IPS-11a (cell line): ENCODE data around the gene RAB34.

ENCODE experiments used
- H3K4me3 ChIP-seq: one replicate; pipeline ENCODE4 v1.5.1; 2013; ENCODE audit warnings: low read depth, low read length, control low read depth

Gene RAB34, protein sequence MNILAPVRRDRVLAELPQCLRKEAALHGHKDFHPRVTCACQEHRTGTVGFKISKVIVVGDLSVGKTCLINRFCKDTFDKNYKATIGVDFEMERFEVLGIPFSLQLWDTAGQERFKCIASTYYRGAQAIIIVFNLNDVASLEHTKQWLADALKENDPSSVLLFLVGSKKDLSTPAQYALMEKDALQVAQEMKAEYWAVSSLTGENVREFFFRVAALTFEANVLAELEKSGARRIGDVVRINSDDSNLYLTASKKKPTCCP

DNA sequence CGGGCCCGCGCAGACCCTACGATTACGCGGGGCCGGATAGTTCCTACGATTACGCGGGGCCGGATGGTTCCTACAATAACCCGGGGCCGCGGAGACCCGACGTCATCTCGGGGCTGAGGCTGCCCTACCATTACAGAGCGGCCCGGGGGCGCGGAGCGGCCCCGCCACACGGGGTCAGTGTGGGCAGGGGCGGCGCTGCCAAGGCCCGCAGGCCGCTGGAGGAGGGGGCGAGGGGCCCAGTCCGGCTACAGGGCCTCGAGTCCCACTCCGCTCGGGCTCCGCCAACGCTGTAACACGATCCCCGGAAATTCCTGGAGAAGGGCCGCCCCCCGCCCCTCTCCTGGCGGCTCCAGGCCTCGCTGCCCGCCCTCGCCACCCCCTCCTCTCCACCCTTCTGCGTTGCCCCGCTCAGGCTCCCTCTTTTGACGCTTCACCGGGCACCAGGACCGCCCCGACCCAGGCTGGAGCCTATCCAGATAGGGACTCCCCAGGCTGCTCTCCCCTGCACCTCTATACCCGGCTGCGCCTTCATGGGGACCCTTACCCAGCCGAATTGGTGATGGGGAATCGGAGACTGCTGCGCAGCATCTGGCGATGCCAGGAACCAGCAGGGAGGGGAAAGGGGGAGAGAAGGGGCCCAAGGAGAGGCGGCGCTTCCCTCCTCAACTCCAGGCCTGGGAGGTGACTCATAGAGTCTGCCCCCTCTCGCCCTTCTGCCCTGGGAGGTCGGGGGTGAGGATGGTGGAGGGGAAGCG, at the start of gene RAB34:
RAB34 (minus strand) TSS at position 291 of the 755 bp plus-strand sequence. CDS start 602 bp downstream, outside the sequence.
- peak within 1 kb of the TSS; percentile 85 for H3K4me3 ChIP-seq

DNA sequence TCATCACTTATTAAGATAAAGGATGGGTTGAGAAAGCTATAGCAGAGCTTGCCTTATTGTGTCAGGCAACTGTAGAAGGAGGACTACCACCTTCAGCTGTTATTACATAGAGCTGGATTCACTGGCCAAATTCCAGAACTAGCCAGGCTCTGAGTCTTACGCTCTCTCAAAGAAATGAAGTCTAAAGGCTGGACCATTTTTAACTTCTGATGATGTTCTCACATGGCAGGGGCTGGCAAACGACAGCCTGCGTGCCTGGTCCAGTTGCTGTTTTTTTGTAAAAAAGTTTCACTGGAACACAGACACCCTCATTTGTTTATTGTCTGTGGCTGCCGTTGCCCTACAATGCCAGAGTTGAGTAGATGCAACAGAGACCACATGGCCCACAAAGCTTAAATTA, 47.4 kb upstream of the RAB34 start:
- H3K4me3 ChIP-seq: no peak overlapping the region

DNA sequence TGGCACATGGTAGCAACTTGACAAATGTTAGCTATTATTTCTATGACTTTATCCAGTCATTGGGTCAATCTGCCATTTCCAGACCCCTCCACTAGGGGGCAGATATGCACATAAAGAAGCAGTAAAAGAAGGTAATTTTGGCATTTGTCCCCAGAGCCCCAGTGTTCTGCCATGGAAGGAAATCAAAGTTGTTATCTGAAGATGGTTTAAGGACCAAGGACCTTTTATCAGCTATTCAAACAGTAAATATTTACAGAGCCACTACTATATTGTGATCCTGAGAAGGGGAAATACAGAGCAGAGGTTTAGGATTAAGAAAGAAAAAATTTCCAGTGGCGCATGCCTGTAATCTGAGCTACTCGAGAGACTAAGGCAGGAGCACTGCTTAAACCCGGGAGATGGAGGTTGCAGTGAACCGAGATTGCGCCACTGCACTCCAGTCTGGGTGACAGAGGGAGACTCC, 46.2 kb upstream of the RAB34 start:
- H3K4me3 ChIP-seq: no peak overlapping the region

DNA sequence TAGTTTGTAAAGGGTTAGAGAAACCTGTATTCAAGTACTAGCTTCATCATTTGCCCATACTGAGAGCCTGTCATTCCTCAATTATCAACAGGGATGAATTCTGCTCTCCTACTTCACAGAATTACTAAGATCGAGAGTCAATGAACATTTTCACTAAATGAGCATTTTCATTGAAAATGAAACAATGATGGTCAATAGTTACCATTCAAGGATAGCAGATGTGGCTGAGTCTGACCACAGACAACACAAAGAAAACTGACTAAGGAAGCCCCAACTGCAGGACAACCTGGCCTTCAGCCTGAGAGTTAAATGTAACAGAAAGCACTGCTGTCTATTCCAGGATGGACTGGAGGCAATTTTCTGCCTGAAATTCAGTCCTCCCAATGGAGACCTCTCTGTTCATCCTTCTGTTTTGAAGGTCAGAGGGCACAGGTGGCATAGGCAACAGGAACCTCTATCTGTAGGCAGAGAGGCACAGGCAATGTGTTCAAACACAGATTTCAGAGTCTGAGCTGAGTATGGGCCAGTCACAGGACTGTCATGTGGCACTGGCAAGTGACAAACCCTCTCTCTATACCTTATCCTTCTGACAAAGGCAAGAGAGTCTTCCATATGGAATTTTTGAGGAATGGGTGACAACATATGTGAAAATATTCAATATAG, 45.6 kb upstream of the RAB34 start:
- H3K4me3 ChIP-seq: no peak overlapping the region

DNA sequence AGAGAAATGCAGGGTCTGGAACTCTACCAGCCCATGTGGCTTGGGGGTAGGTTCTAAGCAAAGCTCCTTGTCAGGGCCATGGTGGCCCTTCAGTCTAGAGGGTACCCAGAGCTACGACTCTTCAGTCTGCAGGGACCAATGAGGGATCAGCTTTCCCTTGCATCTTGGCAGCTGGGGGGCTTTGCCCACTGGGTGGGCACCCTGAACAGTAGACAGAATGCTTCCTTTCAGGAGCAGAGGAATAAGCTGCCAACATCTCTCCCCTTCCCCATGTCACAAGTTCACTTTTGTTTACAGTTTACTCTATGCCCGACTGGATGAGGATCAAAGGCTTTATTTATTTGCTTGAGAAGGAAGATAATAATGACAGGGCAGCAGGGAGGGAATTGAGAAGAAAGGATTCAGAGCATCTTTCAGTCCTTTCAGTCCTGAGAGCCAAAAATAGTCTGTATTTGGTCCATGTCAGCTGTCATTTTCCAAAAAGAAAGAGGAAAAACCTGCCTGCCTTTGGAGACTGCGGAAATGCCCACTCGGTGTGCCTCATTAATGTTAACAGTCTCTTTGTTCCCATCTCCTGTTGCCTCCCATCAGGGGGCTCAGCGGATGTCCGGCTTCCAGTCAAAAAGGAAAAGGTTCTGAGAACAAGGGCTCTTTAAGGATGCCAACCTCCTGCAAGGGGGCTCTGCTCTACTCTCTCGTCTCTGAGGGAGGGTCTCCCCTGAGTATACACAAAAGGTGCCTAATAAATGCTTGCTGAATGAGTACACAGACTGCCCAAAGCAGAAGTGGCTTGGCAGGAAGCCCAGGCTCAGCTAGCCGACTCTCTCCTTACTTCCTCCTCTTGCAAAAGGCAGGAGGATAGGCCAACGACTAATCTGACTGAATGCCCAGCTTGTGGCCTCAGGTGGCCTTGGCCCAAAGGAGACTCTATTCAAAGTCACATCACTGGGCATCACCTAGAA, 43.2 kb upstream of the RAB34 start:
- no peak overlapping the region for H3K4me3 ChIP-seq

DNA sequence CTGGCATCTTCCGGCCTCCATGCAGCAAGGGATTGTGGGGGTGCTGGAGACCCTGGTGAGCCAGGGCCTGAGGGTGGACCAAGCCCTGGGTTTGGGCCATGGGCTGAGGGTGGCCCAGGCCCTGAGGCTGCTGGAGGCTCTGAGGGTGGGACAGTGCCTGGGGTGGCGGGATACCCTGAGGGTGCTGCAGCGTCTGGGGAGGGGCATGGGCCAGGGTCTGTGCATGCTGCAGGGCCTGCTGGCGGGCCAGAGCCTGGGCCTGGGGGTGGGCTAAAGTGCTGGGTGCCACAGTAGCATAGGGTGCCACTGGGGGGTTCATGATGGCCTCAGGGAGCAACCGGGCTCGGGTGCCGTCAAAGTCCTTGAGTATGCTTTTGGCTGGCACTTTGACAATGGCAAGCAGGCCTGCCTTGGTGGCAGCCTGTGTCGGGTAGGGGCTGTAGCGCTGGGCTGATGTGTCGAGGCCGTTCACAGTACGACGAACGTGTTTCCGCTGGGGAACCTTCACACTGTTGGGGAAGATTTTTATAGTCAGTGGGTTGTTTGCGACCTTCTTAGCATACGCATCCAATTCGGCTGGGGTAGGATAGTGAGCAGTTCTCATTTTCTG, 41.7 kb upstream of the RAB34 start:
- H3K4me3 ChIP-seq: no peak overlapping the region

DNA sequence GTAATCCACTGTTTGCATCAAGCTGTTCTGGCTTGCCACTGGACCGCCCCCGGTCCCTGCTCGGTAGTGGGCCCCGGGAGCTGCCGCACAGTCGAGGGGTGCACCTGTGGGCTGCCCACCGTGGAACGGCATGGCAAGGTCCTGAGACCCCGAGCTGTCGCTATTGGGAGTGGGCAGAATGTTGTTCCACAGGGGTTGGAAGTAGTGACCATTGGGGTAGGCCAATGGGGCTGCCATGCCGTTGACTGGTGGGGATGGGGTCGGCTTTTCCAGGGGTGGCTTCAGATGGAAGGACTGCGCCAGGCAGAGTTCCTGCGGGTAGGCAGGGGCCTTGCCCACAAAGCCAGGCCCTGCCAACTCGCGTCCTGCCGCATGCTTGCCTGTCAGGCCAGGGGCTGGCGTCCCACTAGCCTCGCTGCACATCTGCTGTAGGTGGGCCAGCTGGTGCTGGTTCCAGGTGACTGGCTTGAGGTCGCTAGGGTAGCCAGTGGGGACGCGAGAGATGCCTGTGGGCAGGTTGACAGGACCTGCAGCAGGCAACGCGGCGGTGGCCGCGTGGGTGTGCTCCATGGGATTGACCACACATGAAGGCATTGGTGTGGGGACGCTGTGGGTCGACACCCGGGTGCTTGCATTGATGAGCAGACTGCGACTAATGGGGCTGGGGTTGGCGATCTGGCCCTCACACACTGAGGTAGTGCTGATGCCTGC, 40.9 kb upstream of the RAB34 start:
- H3K4me3 ChIP-seq: no peak overlapping the region

DNA sequence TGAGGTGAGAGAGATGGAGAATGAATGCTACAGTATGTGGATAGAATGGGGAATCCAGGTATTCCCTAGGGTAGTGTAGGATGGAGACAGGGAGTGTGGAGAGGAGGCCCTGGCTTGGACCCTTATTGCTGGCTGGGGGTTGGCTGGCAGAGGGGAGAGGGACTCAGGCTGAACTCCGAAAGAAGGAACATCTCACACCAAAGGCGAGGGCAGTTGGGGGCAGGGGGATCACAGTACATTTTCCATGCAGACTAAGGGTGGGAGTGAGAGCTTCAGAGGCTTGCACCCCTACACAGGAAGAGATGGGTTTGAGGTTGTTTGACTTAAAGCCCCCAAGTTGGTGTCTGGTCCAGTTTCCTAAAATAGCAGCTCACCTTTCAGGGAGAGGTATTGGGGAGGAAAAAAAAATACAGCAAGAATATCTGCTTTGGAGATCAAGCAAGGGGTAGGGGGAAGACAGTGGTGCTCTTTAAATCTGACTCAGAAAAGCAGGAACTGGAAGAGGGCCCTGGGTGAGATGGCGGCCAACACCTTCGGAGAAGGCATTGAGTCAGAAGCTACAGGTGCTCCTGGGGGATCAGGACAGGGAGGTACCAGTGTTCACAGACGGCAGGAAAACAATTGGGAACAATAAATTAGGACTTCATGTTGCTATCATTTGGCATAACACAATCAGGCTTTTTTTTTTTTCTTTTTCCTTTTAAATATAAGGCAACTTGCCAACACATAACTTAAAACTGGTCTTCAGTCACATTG, 38.6 kb upstream of the RAB34 start:
- H3K4me3 ChIP-seq: no peak overlapping the region

DNA sequence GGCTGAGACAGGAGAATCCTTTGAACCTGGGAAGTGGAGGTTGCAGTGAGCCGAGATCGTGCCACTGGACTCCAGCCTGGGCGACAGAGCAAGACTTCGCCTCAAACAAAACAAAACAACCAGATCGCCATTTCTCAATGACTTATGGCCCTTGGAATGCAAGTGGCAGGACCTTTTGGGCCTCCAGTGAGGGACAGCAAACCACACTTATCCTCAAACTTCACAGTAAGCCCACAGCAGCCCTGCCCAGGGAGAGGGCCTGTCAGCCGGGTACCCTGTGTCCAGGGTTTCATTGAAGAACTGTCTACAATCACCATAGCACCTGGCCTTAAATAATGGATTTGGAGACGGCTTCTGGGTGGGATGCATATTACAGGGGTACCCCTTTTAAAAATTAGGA, 37.8 kb upstream of the RAB34 start:
- no peak overlapping the region for H3K4me3 ChIP-seq

DNA sequence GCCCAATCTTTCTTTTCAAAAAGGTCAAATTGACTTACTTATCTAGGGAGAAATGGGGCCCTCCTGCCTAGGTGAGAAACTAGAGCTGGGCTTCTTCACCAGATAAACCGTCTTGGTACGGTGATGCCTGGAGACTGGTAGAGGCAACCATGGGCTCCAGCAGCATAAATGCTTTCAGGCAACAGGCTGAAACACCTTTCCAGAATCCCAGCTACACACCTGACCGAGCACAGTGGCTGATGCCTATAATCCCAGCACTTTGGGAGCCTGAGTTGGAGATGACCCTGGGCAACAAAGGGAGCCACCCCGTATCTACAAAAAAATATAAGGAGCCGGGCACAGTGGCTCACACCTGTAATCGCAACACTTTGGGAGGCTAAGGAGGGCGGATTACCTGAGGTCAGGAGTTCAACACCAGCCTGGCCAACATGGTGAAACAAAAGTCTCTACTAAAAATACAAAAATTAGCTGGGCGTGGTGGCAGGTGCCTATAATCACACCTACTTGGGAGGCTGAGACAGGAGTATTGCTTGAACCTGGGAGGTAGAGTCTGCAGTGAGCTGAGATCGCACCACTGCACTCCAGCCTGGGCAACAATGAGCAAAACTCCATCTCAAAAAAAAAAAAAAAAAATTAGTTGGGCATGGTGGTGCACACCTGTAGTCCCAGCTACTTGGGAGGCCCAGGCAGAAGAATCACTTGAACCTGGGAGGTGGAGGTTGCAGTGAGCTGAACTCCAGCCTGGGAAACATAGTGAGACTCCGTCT, 34.1 kb upstream of the RAB34 start:
- no peak overlapping the region for H3K4me3 ChIP-seq

DNA sequence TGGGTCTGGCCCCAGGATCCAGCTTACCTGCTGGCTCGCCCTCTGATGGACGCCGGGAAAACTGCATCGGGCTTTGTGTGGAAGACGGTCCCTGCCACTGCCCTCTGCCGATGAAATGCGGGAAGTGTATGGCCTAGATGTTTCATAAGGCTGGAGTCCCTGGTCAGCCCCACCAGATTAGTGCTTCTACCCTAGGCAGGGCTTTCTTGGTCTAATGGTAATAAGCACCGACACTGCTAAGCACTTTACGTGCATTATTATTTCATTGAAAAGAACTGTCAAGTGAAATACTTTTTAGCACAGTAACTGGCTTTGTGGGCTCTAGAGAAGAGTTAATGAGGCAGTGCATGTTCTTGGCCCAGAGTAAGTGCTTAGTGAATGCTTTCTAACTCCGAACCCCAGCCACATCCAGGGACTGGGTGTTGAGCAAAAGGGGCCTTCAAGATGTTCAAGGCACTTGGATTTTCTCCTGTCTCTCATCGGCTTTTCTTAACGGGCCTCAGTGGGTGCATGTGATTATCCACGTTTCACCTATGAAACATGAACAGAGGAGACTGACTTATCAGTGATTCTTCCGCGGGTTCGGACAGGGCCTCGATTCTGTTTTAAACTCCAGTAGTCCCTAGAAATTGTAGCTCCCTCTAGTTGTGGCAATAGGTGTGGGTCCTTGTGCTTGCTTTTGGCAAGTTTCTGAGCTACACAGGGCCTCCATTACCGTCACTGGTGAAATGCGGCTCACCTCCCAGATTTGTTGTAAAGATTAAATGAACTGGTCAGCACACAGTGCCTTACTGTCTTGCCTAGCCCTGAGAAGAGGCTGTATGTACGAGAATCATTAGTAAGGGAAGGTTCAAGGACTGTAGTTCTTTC, 32.7 kb upstream of the RAB34 start:
- H3K4me3 ChIP-seq: no peak overlapping the region

DNA sequence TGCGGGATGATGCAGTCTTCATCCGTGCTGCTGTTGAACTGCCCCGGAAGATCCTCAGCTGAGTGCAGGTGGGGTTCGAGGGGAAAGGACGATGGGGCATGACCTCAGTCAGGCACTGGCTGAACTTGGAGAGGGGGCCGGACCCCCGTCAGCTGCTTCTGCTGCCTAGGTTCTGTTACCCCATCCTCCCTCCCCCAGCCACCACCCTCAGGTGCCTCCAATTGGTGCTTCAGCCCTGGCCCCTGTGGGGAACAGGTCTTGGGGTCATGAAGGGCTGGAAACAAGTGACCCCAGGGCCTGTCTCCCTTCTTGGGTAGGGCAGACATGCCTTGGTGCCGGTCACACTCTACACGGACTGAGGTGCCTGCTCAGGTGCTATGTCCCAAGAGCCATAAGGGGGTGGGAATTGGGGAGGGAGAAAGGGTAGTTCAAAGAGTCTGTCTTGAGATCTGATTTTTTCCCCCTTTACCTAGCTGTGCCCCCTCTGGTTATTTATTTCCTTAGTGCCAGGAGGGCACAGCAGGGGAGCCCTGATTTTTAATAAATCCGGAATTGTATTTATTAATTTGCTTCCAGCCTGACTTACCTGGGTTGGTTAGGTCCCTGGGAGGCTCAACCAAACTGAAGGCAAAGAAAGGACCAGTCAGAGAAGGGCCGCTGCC, 32.0 kb upstream of the RAB34 start:
- H3K4me3 ChIP-seq: no peak overlapping the region

DNA sequence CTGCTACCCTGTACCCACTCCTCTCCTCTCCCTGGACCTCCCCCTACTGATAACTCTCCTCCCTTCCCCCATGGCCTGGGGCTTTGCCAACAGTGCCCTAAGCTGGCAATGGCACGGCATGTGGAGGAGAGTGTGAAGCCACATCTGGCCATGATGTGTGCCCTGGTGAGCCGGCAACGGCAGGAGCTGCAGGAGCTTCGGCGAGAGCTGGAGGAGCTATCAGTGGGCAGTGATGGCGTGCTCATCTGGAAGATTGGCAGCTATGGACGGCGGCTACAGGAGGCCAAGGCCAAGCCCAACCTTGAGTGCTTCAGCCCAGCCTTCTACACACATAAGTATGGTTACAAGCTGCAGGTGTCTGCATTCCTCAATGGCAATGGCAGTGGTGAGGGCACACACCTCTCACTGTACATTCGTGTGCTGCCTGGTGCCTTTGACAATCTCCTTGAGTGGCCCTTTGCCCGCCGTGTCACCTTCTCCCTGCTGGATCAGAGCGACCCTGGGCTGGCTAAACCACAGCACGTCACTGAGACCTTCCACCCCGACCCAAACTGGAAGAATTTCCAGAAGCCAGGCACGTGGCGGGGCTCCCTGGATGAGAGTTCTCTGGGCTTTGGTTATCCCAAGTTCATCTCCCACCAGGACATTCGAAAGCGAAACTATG, 31.3 kb upstream of the RAB34 start:
- H3K4me3 ChIP-seq: no peak overlapping the region

DNA sequence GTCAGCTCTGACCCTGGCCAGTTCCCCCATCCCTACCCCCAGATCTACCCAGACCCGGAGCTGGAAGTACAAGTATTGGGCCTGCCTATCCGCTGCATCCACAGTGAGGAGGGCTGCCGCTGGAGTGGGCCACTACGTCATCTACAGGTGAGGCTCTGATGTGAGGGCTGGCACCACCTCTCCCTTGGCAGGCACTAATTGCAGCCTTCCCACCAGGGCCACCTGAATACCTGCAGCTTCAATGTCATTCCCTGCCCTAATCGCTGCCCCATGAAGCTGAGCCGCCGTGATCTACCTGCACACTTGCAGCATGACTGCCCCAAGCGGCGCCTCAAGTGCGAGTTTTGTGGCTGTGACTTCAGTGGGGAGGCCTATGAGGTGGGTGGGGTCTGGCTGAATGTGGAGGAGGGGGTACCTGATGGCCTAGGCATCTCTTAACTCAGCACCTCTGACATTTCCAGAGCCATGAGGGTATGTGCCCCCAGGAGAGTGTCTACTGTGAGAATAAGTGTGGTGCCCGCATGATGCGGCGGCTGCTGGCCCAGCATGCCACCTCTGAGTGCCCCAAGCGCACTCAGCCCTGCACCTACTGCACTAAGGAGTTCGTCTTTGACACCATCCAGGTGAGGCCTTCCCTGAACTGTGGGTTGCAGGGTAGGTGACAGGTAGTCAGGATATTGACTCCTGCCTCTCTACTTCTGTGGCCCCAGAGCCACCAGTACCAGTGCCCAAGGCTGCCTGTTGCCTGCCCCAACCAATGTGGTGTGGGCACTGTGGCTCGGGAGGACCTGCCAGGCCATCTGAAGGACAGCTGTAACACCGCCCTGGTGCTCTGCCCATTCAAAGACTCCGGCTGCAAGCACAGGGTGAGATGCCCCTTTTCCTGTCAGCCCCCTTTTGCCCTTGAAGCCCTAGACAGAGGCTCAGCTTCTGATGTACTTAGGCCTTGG, 30.4 kb upstream of the RAB34 start:
- H3K4me3 ChIP-seq: no peak overlapping the region

DNA sequence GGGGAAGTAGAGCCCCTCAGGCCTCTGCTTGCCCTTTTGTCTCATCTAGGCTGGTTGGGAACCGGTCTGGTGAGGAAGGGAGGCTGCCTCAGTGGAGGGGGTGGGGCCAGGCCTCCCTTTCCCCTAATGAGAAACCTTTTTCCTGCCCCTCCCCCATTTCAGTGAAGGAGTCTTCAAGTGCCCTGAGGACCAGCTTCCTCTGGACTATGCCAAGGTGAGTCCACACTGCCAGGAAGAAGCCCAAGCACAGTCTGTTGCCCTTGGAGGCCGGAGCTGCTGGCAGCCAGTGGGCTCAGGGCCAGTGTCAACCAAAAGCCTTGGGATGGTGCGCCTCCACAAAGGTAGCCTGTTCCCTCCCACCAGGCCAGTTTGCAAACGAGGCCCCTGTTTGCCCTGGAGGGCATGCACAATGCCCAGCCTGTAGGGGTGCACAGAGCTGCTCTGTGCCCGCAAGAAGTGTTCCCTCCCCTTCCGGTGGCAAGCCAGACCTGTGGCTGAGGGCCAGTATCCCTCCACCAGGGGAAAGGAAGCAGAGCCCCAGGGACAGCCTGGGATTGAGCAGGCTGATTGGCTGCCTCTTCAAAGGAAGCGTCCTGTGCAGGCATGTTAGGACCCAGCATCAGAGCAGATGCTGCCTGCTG, 29.5 kb upstream of the RAB34 start:
- no peak overlapping the region for H3K4me3 ChIP-seq
